Tibial nerve (tissue), 4 donors: ENCODE results near the gene ZFYVE28.

Source experiments
- CTCF ChIP-seq, 5 experiments: fragments of 200-600 bp in 3 of 5; fragments of 450-650 bp in 2 of 5; sonication (generic) in 3 of 5; IDR thresholded peaks; one replicate each; pipeline ENCODE4 v1.5.1; 2016 to 2019; ENCODE audit warnings: antibody characterized with exemption in 5 of 5, mild to moderate bottlenecking in 3 of 5, moderate library complexity in 2 of 5
- EP300 ChIP-seq, 2 donors: sonication (generic); formaldehyde crosslinking; IDR thresholded peaks; one replicate each; pipeline ENCODE4 v1.6.1; 2017; ENCODE audit warnings: antibody characterized with exemption in 2 of 2, mild to moderate bottlenecking in 1 of 2
- POLR2A ChIP-seq, 2 donors: fragments of 450-650 bp; IDR thresholded peaks; one replicate each; pipeline ENCODE4 v1.6.1; 2017; ENCODE audit warnings: antibody characterized with exemption in 2 of 2, mild to moderate bottlenecking in 2 of 2, moderate library complexity in 2 of 2

DNA sequence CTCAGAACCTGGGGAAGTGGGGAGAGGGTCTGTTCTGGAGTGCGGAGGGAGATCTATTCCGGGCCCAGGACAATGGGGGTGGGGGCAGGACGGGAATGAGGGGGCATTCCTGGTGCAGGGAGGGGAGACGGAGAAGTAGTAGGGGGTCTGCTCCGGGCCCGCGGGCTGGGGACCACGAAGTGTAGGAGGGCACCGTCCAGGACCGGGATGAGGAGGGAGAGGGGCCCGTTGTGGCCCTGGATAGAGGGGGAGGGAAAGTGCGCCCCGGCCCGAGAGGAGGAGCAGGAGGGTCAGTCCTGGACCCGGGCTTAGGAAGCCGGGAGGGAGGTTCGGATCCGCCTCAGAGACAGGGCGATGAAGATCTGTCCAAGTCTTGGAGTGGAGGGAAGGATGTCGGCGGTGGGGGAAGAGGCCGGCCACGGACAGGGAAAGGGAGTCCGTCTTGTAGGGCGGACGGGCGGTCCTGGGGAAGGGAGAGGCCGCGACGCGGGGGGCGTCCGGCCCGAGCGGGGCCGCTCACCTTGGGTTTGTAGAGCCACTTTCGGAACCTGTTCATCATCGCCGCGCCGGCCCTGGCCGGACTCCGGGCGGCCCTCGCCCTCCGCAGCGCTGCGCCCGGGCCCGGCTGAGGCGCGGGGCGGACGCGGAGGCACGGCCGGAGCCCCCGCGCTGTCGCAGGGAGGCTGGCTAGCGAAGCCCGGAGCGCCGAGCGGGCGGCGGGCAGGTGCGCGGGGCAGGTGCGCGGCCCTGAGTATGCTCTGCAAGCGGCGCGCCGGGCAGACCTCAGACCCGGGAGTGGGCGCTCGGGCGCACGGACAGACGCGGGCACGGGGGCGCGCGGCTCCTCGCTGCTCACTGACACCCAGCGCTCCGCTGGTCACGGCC is at the start of gene ZFYVE28:
- TF ChIP-seq CTCF (IDR thresholded peaks at IDR 0.05) (no peak), POLR2A (IDR thresholded peaks at IDR 0.05) (peak; percentile 35 to 51), EP300 (IDR thresholded peaks at IDR 0.05) (no peak)
